GM21576 (cell line): Measurements from ENCODE around the gene CD46.

Source experiments
- ATAC-seq: cut with Tn5 transposase; IDR thresholded peaks from one replicate; pipeline ENCODE4 v1.9.1; 2021; ENCODE audit warnings: mild to moderate bottlenecking, moderate library complexity; ENCODE audit not compliant: unreplicated experiment

The CD46 gene

DNA sequence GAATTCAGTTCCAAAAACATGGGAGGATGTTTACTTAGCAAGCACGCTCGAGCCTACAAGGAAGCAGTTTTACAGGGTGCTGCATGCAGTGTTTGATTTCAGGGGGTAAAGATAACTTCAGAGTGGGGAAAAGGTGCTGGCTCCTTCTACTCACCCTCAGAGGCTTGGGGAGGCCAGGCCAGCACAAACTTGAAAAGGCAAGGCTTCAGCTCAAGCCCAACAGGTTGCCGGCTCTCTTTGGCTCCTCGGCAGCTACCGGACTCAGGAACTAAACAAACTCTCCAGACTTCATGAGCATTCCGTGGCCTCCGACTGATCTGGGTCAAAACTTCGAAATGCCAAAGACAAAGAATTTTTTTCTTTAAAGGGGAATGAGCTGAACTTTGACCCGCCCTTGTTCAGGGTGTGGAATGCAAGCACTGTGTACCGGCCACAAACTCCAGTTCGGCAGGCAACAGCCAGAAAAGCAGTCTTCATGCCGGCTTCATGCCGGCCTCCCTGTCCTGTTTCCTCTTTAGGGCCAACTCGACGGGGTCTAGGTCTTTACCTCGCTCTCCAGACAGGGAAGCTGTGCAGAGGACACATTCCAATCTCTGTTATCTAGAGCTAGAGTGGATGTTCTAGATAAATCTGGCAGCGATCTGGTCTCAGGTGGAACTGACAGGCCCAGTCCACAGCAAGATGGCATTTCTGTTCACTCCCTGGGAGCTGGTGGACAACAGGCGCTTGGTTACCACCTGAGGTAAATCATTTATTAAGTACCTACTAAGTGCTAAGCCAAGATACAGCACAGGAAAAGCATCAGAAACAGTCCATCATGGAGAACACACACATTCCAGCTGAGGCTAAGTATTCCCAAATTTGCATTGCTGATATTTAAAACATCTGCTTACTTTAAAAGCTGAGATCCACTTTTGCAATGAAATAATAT, 75.0 kb downstream of the CD46 start:
- ATAC-seq: no peak

GRCh38 chr1:207827488-207827830, 75.6 kb downstream of the CD46 start:
- ATAC-seq: no peak

GRCh38 chr1:207828046-207828445, 76.2 kb downstream of the CD46 start:
- no peak for ATAC-seq

DNA sequence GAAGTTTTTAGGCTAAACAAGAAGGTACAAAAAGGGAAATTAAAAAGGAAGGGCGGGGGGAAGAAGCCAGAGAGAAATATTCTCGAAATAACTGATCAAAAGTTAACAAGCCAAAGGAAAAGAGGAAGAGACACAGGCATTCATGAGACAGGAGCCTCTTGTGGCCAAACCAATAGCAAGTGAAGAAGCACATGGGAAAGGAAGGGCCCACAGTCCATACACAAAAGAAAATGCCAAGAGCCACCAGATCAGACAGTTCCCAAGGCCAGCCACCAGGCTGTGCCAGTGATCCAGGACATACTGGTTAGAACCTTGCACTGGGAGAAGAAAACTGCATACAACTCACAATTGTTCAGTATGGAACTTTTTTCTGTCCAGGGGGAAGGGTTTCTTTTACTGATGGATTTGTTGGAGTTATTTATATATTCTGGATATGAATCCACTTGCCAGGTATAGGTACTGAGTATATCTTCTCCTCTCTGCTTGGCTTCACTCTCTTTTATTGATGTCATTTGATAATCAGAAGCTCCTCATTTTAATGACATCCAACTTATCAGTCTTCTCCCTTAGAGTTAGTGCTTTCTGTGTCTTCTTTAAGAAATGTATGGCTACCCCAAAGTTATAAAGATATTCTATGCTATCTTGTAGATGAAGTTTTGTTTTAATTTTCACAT, 76.8 kb downstream of the CD46 start:
- ATAC-seq: no peak

- no peak for ATAC-seq
These were observed 77.7 kb downstream of the CD46 start for GRCh38 chr1:207829576-207829975.

DNA sequence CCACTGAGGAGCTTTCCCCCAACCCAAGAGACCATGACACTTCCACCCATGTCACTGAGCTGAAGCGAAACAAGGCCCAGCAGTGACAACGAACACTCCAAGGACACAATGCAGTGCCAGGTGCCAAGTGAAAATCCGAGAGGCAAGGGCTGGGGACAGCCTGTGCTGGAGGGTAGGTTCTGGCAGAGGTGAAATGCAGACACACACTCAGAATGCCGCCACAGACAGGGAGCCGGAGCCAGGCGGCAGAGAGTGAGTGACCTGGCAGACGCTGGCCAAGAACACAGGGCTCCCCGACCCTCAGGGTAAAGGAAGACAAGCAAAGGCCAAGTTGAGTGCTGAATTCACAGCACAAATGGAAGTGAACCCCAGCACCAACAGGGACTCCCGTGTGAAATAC, 78.9 kb downstream of the CD46 start:
- ATAC-seq: no peak

DNA sequence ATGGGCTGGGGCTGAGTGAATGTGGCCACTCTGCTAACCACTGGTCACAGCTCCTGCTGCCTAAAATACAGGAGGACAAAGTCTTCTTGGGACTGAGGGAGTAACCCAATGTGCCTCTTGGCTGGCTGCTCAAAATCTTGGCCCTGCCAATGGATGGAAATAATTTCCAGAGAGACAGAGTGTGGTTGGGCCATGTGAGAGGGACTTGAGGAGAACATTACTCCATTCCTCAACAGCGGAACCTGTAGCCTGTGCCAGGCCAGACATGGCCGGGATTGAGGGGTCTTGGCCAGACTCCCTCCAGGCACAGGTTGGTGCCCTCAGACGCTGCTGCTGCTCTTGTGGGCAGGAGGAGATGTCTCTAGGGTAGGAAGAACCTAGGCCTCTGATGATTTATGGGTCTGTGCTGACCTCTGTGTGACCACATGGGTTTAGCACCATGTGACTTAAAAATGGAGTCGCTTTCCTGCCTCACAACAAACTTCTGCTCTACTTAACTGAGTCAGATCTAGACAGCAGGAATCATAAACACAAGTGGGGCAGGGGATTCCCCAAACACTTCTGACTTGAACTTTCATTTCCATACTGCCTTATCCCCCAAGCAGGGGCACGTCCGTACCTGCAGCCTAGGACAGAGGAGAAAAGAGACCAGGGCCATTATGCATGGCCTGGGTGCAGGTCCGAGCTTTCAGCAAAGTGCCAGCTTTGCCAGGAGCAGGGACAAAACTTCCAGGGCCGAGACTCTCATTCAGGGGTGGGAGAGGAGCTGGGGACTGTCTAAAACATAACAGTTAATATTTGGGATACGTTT, 79.9 kb downstream of the CD46 start:
- peak; percentile 77 for ATAC-seq

DNA sequence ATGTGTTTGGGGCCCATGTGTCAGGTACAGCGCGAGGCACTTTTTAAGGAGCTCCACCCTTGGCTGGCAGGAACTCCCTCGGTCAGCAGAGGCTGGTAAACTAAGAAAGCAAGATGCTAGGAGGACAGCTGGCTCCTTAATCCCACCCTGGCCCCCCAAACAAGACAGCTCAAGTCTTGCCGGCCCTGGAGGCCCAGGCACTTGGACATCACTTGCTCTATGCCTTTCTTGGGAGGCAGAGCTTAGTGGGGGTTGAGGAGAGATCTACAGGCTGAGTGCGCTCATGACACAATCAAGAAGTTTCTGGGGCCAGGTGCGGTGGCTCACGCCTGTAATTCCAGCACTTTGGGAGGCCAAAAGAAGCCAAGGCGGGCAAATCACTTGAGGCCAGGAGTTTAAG, 80.9 kb downstream of the CD46 start:
- ATAC-seq: no peak

- no peak for ATAC-seq
These were observed 81.5 kb downstream of the CD46 start for GRCh38 chr1:207833381-207833780.

GRCh38 chr1:207833956-207834660, 82.3 kb downstream of the CD46 start:
- ATAC-seq: no peak

GRCh38 chr1:207835958-207836357, 84.1 kb downstream of the CD46 start:
- no peak for ATAC-seq

GRCh38 chr1:207836591-207837347, 84.9 kb downstream of the CD46 start:
- ATAC-seq: no peak

- no peak for ATAC-seq
These were observed 85.8 kb downstream of the CD46 start for GRCh38 chr1:207837673-207838072.

DNA sequence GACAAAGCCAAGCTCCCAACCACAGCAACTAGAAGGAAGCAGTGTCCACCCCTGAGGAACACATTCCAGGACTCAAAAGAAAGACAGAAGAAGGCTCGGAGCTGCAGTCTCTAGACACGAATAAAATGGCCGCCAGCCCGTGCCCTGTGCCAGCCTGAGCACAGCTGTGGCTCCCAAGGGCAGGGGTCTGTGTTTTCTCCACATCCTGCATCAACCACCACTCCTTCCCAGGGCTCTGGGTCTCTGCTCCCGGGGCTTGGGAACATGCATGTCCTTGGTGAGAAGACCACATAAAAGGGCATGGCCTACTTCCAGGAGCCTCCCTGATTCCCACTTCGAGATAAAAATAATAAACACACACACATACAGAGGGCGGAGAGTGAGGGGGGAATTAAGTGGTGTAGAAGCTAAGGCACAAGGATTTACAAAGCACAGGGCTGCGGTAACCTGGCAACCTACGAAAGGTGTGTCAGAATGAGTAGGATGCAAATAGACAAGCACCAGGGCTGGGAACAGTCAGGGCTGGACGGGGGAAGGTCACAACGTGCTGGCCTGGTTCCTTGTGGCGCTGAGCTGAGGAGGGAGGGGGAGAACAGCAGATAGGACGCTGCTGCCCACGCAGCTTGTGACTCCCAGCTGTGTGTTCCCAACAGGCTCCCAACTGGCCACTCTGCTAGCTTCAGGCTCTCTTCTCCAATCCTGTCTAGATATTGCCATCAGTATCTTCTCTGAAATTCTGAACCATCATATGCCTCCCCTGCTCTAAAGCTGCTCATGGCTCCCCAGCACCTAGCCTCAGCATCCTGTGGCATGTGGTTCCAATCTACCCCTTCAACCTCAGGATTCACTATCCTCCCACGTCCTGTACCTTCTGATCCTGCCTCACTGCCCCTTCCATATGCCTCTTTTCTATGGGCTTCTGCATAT, 86.6 kb downstream of the CD46 start:
- no peak for ATAC-seq

GRCh38 chr1:207839083-207839413, 87.2 kb downstream of the CD46 start:
- no peak for ATAC-seq

- no peak for ATAC-seq
These were observed 88.5 kb downstream of the CD46 start for GRCh38 chr1:207840380-207840779.

DNA sequence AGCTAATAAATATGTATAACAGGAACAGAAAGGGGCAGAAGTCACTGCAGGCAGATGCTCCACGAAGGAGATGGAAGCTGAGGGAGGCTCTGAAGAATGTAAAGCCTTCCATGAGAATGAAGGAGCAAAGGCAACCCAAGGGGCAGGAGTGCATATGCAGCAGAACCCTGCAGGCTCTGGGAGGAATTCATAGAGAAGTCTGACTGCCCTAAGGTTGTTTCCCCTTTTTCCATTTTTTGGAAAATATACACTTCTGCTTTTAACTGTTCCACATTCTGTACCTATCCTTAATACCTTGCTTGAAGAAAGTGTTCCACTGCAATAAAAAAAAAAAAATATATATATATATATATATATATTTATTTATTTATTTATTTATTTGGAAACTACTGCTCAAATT, 89.4 kb downstream of the CD46 start:
- no peak for ATAC-seq

DNA sequence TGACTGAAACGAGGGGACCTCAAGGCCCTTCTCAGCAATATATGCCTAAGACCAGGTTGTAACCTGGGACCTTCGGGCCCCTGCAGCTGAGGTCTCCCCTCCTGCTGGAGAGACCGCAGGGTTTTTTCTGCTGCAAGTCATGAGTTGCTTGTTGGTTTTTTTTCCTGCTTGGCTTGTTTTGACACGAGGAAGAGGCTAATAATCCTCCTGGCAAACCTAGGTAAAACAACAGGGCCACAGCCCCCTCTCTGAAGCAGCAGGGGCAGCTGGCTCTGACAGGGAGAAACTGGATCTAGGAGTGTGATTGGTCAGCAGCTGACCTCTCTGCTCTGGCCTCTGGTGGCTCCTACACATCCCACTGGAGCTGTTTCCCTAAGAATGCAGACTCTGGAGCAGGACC, 90.0 kb downstream of the CD46 start:
- no peak for ATAC-seq

GRCh38 chr1:207842506-207842905, 90.7 kb downstream of the CD46 start:
- no peak for ATAC-seq
